Stimulated activated CD4-positive, alpha-beta T cell treated with anti-CD3 and anti-CD28 coated beads, Interleukin-1b, Interleukin-23, amount 100 ng/mL, for 1 hour (primary cell): ENCODE measurements around the gene OR8A1.

Experiments used
- DNase-seq, 2 donors: peaks; one replicate each; pipeline ENCODE4 v3.0.0-alpha.2; 2020; ENCODE audit warnings: low read depth in 2 of 2

OR8A1 gene

GRCh38 chr11:124569697-124570096 lies at the start of gene OR8A1:
TSS of gene OR8A1 (plus strand) at chr11:124569997. CDS start at chr11:124570120, 123 bp downstream.
- no peak for DNase-seq

GRCh38 chr11:124520550-124520854 lies 49.3 kb upstream of the OR8A1 start:
- no peak for DNase-seq

GRCh38 chr11:124533626-124534025 lies 36.2 kb upstream of the OR8A1 start:
- no peak for DNase-seq

- DNase-seq: no peak
Observed at GRCh38 chr11:124534051-124534450, 35.7 kb upstream of the OR8A1 start.

GRCh38 chr11:124535552-124536232 lies 34.1 kb upstream of the OR8A1 start:
- no peak for DNase-seq

- DNase-seq: no peak
Observed at GRCh38 chr11:124536520-124536919, 33.3 kb upstream of the OR8A1 start.

GRCh38 chr11:124538019-124538418 lies 31.8 kb upstream of the OR8A1 start:
- no peak for DNase-seq

- DNase-seq: no peak
Observed at GRCh38 chr11:124541204-124541603, 28.6 kb upstream of the OR8A1 start.

- no peak for DNase-seq
Observed at GRCh38 chr11:124543145-124543544, 26.7 kb upstream of the OR8A1 start.

GRCh38 chr11:124543554-124543953 lies 26.2 kb upstream of the OR8A1 start, which contains the start of gene OR8B12:
TSS of gene OR8B12 (minus strand) at chr11:124543654. CDS start at chr11:124543654, 0 bp downstream.
- DNase-seq: no peak

GRCh38 chr11:124551189-124551588 lies 18.6 kb upstream of the OR8A1 start:
- no peak for DNase-seq

GRCh38 chr11:124551987-124552386 lies 17.8 kb upstream of the OR8A1 start:
- DNase-seq: no peak

GRCh38 chr11:124556828-124557227 lies 13.0 kb upstream of the OR8A1 start:
- no peak for DNase-seq

- DNase-seq: no peak
Observed at GRCh38 chr11:124570160-124570559, 363 bp downstream of the OR8A1 start.

- DNase-seq: no peak
Observed at GRCh38 chr11:124577716-124578427, 8.1 kb downstream of the OR8A1 start.

- DNase-seq: no peak
Observed at GRCh38 chr11:124578761-124579160, 9.0 kb downstream of the OR8A1 start.

- DNase-seq: no peak
Observed at GRCh38 chr11:124581817-124582216, 12.0 kb downstream of the OR8A1 start.

GRCh38 chr11:124582565-124582964 lies 12.8 kb downstream of the OR8A1 start:
- DNase-seq: no peak

GRCh38 chr11:124583781-124584180 lies 14.0 kb downstream of the OR8A1 start:
- DNase-seq: no peak

- DNase-seq: no peak
Observed at GRCh38 chr11:124584681-124585372, 15.0 kb downstream of the OR8A1 start.

GRCh38 chr11:124586238-124586860 lies 16.6 kb downstream of the OR8A1 start:
- DNase-seq: peak in 1 of 2 donors; percentile 21

- no peak for DNase-seq
Observed at GRCh38 chr11:124591430-124591829, 21.6 kb downstream of the OR8A1 start.
